ENCODE data around the gene ZNF497.
A peak's percentile ranks its signal among the peaks of the same experiment; 100 is the strongest.

The ZNF497 gene

GRCh38 chr19:58334691-58335249 is 27.8 kb downstream of the ZNF497 start:
- TF ChIP-seq ZFX (IDR thresholded peaks at IDR 0.05) = no peak
- TF ChIP-seq, protein P1, sequence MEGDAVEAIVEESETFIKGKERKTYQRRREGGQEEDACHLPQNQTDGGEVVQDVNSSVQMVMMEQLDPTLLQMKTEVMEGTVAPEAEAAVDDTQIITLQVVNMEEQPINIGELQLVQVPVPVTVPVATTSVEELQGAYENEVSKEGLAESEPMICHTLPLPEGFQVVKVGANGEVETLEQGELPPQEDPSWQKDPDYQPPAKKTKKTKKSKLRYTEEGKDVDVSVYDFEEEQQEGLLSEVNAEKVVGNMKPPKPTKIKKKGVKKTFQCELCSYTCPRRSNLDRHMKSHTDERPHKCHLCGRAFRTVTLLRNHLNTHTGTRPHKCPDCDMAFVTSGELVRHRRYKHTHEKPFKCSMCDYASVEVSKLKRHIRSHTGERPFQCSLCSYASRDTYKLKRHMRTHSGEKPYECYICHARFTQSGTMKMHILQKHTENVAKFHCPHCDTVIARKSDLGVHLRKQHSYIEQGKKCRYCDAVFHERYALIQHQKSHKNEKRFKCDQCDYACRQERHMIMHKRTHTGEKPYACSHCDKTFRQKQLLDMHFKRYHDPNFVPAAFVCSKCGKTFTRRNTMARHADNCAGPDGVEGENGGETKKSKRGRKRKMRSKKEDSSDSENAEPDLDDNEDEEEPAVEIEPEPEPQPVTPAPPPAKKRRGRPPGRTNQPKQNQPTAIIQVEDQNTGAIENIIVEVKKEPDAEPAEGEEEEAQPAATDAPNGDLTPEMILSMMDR (conservative IDR thresholded peaks at IDR 0.05) = no peak
- no peak overlapping the region for H3K27ac ChIP-seq

DNA sequence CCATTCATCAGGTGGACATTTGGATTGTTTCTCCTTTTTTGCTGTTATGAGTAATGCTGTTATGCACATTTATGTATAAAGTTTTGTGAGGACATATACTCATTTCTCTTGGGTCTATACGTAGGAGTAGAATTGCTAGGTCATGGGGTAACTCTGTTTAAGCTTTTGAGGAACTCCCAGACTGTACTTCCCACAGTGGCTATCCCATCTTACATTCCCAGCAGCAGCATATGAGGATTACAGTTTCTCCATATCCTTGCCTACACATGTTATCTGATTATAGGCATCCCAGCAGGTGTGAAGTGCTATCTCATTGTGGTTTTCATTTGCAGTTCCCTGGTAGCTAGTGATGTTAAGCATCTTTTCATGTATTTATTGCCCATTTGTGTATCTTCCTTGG is 29.9 kb downstream of the ZNF497 start:
- TF ChIP-seq, protein P1 (conservative IDR thresholded peaks at IDR 0.05) = no peak
- no peak for TF ChIP-seq ZFX (IDR thresholded peaks at IDR 0.05)
- no peak overlapping the region for H3K27ac ChIP-seq

DNA sequence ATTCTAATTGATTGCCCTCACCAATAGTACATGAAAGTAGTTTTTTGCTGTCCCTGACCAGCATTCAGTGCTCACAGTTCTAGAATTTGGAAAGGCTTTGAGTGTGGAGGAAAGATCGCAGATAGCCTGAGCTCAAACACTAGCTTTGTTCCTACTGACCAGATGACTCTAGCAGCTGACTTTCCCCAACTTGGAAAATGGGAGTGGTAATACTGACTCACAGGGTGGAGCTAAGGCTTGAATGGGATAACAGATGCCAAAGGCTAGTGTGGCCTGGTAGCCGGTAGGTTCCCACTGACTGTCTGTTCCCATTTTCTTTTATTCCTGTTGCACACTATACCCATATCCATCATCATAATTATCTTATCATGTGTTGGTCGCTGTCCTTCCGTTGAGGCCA is 32.1 kb downstream of the ZNF497 start:
- TF ChIP-seq, protein P1 (conservative IDR thresholded peaks at IDR 0.05) = no peak
- 0 out of 2 replicates have a peak, but pooled peaks have one; percentile 5 for TF ChIP-seq ZFX (IDR thresholded peaks at IDR 0.05)
- H3K27ac ChIP-seq = no peak overlapping the region

DNA sequence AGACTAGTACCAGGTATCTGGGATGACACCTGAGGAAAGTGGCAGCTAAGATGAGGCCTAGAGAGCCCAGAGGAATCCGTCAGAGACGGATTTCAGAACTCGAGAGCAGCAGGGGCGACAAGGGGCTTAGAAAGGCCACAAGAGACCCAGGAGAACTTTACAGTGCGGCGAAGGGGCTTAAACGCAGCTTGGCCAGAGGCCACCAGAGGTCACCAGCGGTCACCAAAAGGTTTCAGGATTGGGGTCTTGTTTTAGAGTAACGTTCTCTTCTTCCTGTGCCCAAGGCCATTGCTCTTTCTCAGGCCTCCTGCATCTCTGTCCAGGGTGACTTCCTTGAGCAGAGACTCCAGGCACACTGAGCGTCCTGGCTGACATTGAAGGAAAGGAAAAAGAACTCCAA is 33.6 kb downstream of the ZNF497 start:
- H3K27ac ChIP-seq = no peak overlapping the region
- TF ChIP-seq, protein P1 (conservative IDR thresholded peaks at IDR 0.05) = no peak
- TF ChIP-seq ZFX (IDR thresholded peaks at IDR 0.05) = no peak

- TF ChIP-seq, protein P1 (conservative IDR thresholded peaks at IDR 0.05) = no peak
- peak; percentile 73 for TF ChIP-seq ZFX (IDR thresholded peaks at IDR 0.05)
- peak within 1 kb of the TSS; percentile 80 for H3K27ac ChIP-seq
Measured at GRCh38 chr19:58326914-58327726, 35.4 kb downstream of the ZNF497 start, which contains the start of gene ZSCAN22. TSS of gene ZSCAN22 (plus strand) at chr19:58326994. CDS start at chr19:58334803, 7,809 bp downstream.

GRCh38 chr19:58326501-58326913 is 36.0 kb downstream of the ZNF497 start:
- TF ChIP-seq ZFX (IDR thresholded peaks at IDR 0.05) = no peak
- TF ChIP-seq, protein P1 (conservative IDR thresholded peaks at IDR 0.05) = no peak
- peak overlapping the region; percentile 80 for H3K27ac ChIP-seq

GRCh38 chr19:58325311-58326022 is 37.1 kb downstream of the ZNF497 start:
- no peak for TF ChIP-seq ZFX (IDR thresholded peaks at IDR 0.05)
- TF ChIP-seq, protein P1 (conservative IDR thresholded peaks at IDR 0.05) = no peak
- H3K27ac ChIP-seq = no peak overlapping the region
